Head of caudate nucleus (tissue), 42 donors: ENCODE measurements around the gene CCDC28A.

ENCODE experiments used
- DNase-seq, 42 donors: peaks; one replicate each; pipeline versions ENCODE4 v3.0.0 to v3.0.0-alpha.2; 2020 to 2021; ENCODE audit warnings: mixed read lengths in 7 of 42
- intact Hi-C: fragments of 100-400 bp; cut with DNase I; formaldehyde crosslinking; loops from one replicate; pipeline ENCODE4 v1.15.0; 2022

The CCDC28A gene

DNA sequence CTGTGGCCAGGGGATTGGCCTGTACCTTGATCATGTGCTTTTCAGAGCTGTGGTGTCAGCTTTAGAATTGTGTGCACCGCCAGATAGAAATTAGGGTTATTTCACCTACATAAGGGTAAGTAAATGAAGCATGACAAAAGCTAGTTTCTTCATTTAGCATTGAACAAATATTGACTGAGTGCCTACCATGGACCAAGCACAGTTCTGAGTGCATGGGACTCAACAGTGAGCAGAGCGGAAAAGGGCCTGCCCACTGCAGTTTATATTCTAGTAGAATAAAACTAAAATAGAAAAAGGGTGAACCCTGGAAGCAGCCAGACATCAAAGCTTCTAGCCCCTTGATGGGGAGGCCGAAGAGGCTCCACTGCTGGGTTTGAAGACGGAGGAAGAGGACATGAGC, 48.0 kb downstream of the CCDC28A start:
- no peak for DNase-seq
- intact Hi-C loops, result no loop called here

DNA sequence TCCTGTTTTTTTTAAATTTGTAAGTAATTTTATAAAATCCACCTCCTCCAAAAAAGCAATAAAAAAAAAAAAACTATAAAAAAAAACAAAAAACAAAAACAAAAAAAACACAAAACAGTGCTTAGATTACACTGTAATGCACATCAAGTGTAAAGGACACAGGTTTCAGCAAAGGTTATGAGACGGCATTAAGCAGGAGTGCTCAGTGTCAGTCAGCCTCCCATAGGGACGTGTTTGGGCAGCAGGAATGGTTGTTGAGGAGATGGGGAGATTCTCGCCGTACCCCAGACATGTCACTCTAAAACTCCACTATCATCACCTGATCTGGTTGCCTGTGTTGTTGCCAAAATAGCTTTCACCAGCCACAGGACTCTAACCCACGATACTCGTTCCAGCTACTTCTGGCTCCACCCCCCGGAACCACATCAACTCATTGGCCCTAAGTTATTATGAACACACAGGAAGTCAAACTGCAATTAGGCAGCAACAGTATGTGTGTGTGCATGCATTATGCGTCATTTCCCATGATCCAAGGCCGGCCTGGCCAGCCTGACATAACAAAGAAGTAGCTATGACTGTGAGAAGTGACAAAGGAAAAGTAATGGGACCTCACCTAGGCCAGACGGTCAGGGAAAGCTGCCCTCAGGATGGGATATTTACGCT, 51.0 kb downstream of the CCDC28A start:
- DNase-seq, result no peak
- intact Hi-C loops, result no loop called here

DNA sequence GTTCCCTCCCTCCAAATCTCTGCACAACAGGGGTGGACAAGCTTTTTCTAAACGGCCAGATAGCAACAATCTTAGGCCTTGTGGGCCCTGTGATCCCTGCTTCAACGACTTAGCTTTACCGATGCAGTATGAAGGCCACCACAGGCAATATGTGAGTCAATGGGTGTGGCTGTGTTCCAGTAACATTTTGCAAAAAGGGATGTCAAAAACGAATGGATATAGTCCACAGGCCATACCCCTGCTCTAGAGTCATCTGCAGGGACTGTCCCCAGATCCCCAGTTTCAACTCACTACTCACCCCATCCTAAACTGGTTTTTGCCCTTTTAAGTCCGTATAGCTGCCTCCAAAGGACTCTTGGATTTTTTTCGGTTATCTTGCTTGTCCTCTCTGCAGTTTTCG, 56.7 kb downstream of the CCDC28A start:
- intact Hi-C loops, result no loop called here
- no peak for DNase-seq

DNA sequence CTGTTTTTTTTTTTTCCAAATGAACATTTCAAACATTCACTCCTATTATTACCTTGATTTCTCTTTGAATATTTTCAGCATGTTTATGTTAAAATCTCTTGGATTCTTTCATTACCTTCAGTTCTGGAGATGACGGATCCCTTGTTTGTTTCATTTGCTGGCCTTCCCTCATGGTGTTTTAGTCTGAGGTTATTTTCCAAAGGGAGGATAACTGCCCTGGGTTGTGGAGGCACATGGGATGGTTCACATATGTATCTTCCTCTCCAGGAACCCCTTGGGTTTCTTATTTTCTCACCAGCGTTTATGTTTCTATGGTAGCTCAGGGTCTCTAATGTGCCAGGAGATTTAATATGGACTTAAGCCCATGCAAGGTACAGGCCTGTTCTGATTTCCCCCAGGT, 58.6 kb downstream of the CCDC28A start:
- intact Hi-C loops, result no loop called here
- no peak for DNase-seq

DNA sequence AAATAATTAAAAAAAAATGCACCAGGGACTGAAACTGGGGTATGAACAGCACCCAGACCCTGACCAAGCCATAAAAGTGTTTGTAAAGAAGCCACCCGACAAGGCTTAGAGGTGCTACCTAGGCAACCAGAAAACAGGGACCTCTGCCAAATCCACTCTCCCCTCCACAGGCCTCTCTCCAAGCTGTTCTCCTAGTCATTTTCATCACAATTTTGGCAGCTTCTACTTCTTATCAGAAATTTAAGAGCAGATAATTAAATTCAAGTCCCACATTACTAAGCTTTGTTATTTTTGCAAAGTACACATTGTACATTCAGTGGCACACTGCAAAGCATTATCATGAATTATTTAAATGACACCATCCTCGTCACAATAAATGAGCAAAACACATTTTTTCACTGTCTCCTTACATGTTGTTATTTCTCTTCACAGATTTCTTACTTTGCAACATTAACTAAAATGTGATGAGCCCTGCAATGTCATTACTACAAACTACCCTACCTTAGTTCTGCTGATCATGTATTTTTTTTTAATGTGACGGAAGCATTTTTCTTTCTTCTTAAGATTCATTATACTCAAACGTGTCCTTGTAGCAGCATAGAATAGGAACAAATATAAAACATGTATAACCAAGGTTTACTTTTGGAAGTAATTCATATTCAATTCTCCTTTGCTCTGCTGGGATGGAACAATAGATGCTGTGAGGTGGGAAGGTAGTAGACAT, 60.4 kb downstream of the CCDC28A start:
- DNase-seq, result peak in 5 of 42 donors; percentile 10 to 32 (median 14)
- intact Hi-C loops, result no loop called here

DNA sequence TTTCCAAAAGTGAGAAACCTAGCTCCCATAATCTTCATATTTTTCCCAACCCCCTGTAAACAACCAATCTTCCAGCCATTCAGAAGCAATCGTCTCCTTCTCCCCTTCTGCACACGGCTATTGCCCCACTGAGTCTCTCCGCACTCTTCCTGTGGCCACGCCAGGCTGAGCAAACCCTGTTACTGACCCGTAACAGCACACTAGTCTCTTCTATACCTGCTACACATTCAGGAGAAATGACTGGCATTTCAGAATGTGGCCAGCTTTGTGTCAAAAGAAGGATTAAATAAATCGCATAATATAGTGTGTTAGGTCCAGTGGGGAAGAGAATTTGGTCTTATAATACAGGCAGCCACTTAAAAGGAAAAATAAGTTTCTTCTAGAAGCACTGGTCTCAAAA, 63.7 kb downstream of the CCDC28A start:
- intact Hi-C loops, result no loop called here
- DNase-seq, result no peak
